ENCODE results near the gene STK38. TPM values are rescaled to one million over a fixed set of nuclear protein-coding genes. Genes with fewer than 3 reads are reported as not detected.

The STK38 gene
- total RNA-seq, 1 donor from 2014 or later: 10.5 TPM

GRCh38 chr6:36571122-36572043, 24.1 kb upstream of the STK38 start:
- Histone ChIP-seq H3K27ac (no peak overlapping the region), H3K36me3 (no peaks in the 10 kb centered on the region), H3K4me1 (no peaks in the 10 kb centered on the region), H3K9me3 (no peaks in the 10 kb centered on the region), H3K27me3 (no peaks in the 10 kb centered on the region), H3K4me3 (no peak overlapping the region)
- TF ChIP-seq CTCF (IDR thresholded peaks at IDR 0.05): no peak
- intact Hi-C loops (cut with DNase I): no loop called here
- no peak for DNase-seq (ENCODE audit: low spot score in 2 of 2)

- intact Hi-C loops (cut with DNase I): no loop called here
- H3K27ac ChIP-seq: no peak overlapping the region
- no peaks in the 10 kb centered on the region for H3K27me3 ChIP-seq
- H3K4me1 ChIP-seq: no peaks in the 10 kb centered on the region
- no peak for DNase-seq (ENCODE audit: low spot score in 2 of 2)
- H3K9me3 ChIP-seq: no peaks in the 10 kb centered on the region
- H3K4me3 ChIP-seq: no peak overlapping the region
- H3K36me3 ChIP-seq: no peaks in the 10 kb centered on the region
- TF ChIP-seq CTCF (IDR thresholded peaks at IDR 0.05): no peak
Measured at GRCh38 chr6:36570264-36570663, 23.0 kb upstream of the STK38 start.

- H3K4me1 ChIP-seq: no peaks in the 10 kb centered on the region
- no peak overlapping the region for H3K4me3 ChIP-seq
- H3K36me3 ChIP-seq: no peaks in the 10 kb centered on the region
- H3K27ac ChIP-seq: no peak overlapping the region
- DNase-seq (ENCODE audit: low spot score in 2 of 2): no peak
- no peaks in the 10 kb centered on the region for H3K27me3 ChIP-seq
- intact Hi-C loops (cut with DNase I): no loop called here
- TF ChIP-seq CTCF (IDR thresholded peaks at IDR 0.05): no peak
- H3K9me3 ChIP-seq: no peaks in the 10 kb centered on the region
Measured at GRCh38 chr6:36566418-36566905, 19.2 kb upstream of the STK38 start.

- H3K27me3 ChIP-seq: no peaks in the 10 kb centered on the region
- DNase-seq (ENCODE audit: low spot score in 2 of 2): no peak
- intact Hi-C loops (cut with DNase I): no loop called here
Measured at GRCh38 chr6:36563928-36564284, 16.6 kb upstream of the STK38 start.

GRCh38 chr6:36563237-36563927, 16.1 kb upstream of the STK38 start:
- DNase-seq (ENCODE audit: low spot score in 2 of 2): no peak
- Histone ChIP-seq H3K27ac (no peak overlapping the region), H3K9me3 (no peaks in the 10 kb centered on the region), H3K36me3 (no peaks in the 10 kb centered on the region), H3K4me1 (no peaks in the 10 kb centered on the region), H3K4me3 (no peak overlapping the region), H3K27me3 (no peaks in the 10 kb centered on the region)
- intact Hi-C loops (cut with DNase I): no loop called here
- TF ChIP-seq CTCF (IDR thresholded peaks at IDR 0.05): no peak

More at GRCh38 chr6:36563928-36564284, 16.6 kb upstream of the STK38 start:
- TF ChIP-seq CTCF (IDR thresholded peaks at IDR 0.05): no peak
- no peaks in the 10 kb centered on the region for H3K9me3 ChIP-seq
- no peaks in the 10 kb centered on the region for H3K36me3 ChIP-seq
- no peaks in the 10 kb centered on the region for H3K4me1 ChIP-seq
- no peak overlapping the region for H3K27ac ChIP-seq
- no peak overlapping the region for H3K4me3 ChIP-seq
